ENCODE data around the gene TBC1D3B.
"Not testable (repeated sequence)": the region's sequence is repeated elsewhere in the genome, so short reads cannot be mapped to it uniquely, and the experiment has no call there.

TBC1D3B gene

GRCh38 chr17:36181446-36182175 lies 5.2 kb upstream of the TBC1D3B start:
- not testable (repeated sequence) for DNase-seq (ENCODE audit: low read depth in 2 of 2)

- DNase-seq (ENCODE audit: low read depth in 2 of 2), result not testable (repeated sequence)
Measured at GRCh38 chr17:36168836-36169235, 7.6 kb downstream of the TBC1D3B start.

- DNase-seq (ENCODE audit: low read depth in 2 of 2), result no peak
Measured at GRCh38 chr17:36153895-36154610, 22.4 kb downstream of the TBC1D3B start.

- no peak for DNase-seq (ENCODE audit: low read depth in 2 of 2)
Measured at GRCh38 chr17:36152639-36153120, 23.8 kb downstream of the TBC1D3B start.

- DNase-seq (ENCODE audit: low read depth in 2 of 2), result no peak
Measured at GRCh38 chr17:36151891-36152638, 24.4 kb downstream of the TBC1D3B start.

GRCh38 chr17:36149296-36149820 lies 27.1 kb downstream of the TBC1D3B start:
- no peak for DNase-seq (ENCODE audit: low read depth in 2 of 2)

- DNase-seq (ENCODE audit: low read depth in 2 of 2), result peak; percentile 36 to 43
Measured at GRCh38 chr17:36148559-36149295, 27.7 kb downstream of the TBC1D3B start.

- no peak for DNase-seq (ENCODE audit: low read depth in 2 of 2)
Measured at GRCh38 chr17:36147601-36148000, 28.8 kb downstream of the TBC1D3B start.

- DNase-seq (ENCODE audit: low read depth in 2 of 2), result no peak
Measured at GRCh38 chr17:36144981-36145729, 31.3 kb downstream of the TBC1D3B start.

- DNase-seq (ENCODE audit: low read depth in 2 of 2), result no peak
Measured at GRCh38 chr17:36144014-36144413, 32.4 kb downstream of the TBC1D3B start.

GRCh38 chr17:36142806-36143205 lies 33.6 kb downstream of the TBC1D3B start:
- DNase-seq (ENCODE audit: low read depth in 2 of 2), result no peak

GRCh38 chr17:36142235-36142634 lies 34.2 kb downstream of the TBC1D3B start:
- DNase-seq (ENCODE audit: low read depth in 2 of 2), result no peak

- DNase-seq (ENCODE audit: low read depth in 2 of 2), result no peak
Measured at GRCh38 chr17:36136439-36136838, 40.0 kb downstream of the TBC1D3B start.

- DNase-seq (ENCODE audit: low read depth in 2 of 2), result no peak
Measured at GRCh38 chr17:36136036-36136435, 40.4 kb downstream of the TBC1D3B start.

- DNase-seq (ENCODE audit: low read depth in 2 of 2), result no peak
Measured at GRCh38 chr17:36135465-36135864, 41.0 kb downstream of the TBC1D3B start.

GRCh38 chr17:36133602-36134236 lies 42.7 kb downstream of the TBC1D3B start:
- DNase-seq (ENCODE audit: low read depth in 2 of 2), result no peak

GRCh38 chr17:36132421-36132831 lies 44.0 kb downstream of the TBC1D3B start:
- no peak for DNase-seq (ENCODE audit: low read depth in 2 of 2)

GRCh38 chr17:36131931-36132330 lies 44.5 kb downstream of the TBC1D3B start:
- no peak for DNase-seq (ENCODE audit: low read depth in 2 of 2)

GRCh38 chr17:36131421-36131820 lies 45.0 kb downstream of the TBC1D3B start:
- no peak for DNase-seq (ENCODE audit: low read depth in 2 of 2)

GRCh38 chr17:36130346-36130745 lies 46.1 kb downstream of the TBC1D3B start:
- DNase-seq (ENCODE audit: low read depth in 2 of 2), result no peak

Data from stimulated activated CD4-positive, alpha-beta T cell treated with anti-CD3 and anti-CD28 coated beads, Interleukin-15, amount 100 ng/mL, for 48 hours (primary cell).